Skeletal muscle tissue (tissue), 4 donors: ENCODE data around the gene IL23R. TPM values are rescaled to one million over a fixed set of nuclear protein-coding genes. Genes with fewer than 3 reads are reported as not detected.

Source experiments
- H3K27ac ChIP-seq: one replicate; pipeline ENCODE4 v1.7.0; 2013; ENCODE audit warnings: mild to moderate bottlenecking, low read depth, low read length, inconsistent platforms
- H3K27me3 ChIP-seq, 3 donors: one replicate each; pipeline ENCODE4 v1.7.0; 2013; ENCODE audit warnings: low read length in 3 of 3; ENCODE audit not compliant: control insufficient read depth in 3 of 3, insufficient read depth in 3 of 3
- H3K36me3 ChIP-seq, 3 donors: one replicate each; pipeline ENCODE4 v1.7.0; 2013; ENCODE audit warnings: low read length in 3 of 3; ENCODE audit not compliant: control insufficient read depth in 3 of 3, insufficient read depth in 3 of 3
- H3K4me1 ChIP-seq, 3 donors: one replicate each; pipeline ENCODE4 v1.7.0; 2013; ENCODE audit warnings: low read length in 3 of 3, mild to moderate bottlenecking in 3 of 3; ENCODE audit not compliant: control insufficient read depth in 3 of 3, insufficient read depth in 3 of 3
- H3K4me3 ChIP-seq, 3 donors: one replicate each; pipeline ENCODE4 v1.7.0; 2013; ENCODE audit warnings: low read length in 3 of 3
- H3K9ac ChIP-seq, 3 donors: one replicate each; pipeline ENCODE4 v1.7.0; 2013; ENCODE audit warnings: low read length in 3 of 3, mild to moderate bottlenecking in 3 of 3, moderate library complexity in 2 of 3, low read depth in 1 of 3
- H3K9me3 ChIP-seq, 3 donors: one replicate each; pipeline ENCODE4 v1.7.0; 2013; ENCODE audit warnings: low read length in 3 of 3; ENCODE audit not compliant: control insufficient read depth in 3 of 3
- total RNA-seq: library from RNA; depleted of rRNA; stranded (reverse); fragments of >200 nt; gene quantifications from one replicate; pipeline ENCODE4 v1.2.3, GENCODE V29; 2014
- donor health status: Osteomylitis.

Gene IL23R, protein sequence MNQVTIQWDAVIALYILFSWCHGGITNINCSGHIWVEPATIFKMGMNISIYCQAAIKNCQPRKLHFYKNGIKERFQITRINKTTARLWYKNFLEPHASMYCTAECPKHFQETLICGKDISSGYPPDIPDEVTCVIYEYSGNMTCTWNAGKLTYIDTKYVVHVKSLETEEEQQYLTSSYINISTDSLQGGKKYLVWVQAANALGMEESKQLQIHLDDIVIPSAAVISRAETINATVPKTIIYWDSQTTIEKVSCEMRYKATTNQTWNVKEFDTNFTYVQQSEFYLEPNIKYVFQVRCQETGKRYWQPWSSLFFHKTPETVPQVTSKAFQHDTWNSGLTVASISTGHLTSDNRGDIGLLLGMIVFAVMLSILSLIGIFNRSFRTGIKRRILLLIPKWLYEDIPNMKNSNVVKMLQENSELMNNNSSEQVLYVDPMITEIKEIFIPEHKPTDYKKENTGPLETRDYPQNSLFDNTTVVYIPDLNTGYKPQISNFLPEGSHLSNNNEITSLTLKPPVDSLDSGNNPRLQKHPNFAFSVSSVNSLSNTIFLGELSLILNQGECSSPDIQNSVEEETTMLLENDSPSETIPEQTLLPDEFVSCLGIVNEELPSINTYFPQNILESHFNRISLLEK
- not detected for total RNA-seq

DNA sequence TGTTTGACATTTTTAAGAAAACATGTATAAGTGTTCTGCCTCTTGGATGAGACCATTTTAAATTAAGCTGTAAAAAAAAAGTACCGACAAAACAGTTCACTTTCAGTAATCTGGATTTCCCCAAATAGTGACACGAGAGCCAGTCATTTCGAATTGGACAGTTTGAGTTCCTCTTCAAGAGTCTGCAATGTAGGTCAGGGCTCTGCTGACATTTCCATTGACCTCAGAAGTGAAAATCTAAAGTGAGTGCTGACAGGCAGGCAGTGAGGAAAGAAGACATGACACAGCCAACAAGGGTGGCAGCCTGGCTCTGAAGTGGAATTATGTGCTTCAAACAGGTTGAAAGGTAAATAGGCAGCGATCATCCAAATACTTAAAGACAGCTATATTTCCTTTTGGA lies at the start of gene IL23R:
Gene IL23R (plus strand): TSS at position 259 of the 400 bp plus-strand sequence. CDS start 1,667 bp downstream, outside the sequence.
- no peak within 1 kb of the TSS for H3K4me3 ChIP-seq
- no peak within 1 kb of the TSS for H3K9ac ChIP-seq
- no peak within 1 kb of the TSS for H3K27ac ChIP-seq
- no peaks in the 10 kb centered on the region for H3K9me3 ChIP-seq
- H3K4me1 ChIP-seq: no peaks in the 10 kb centered on the region
- no peaks in the 10 kb centered on the region for H3K36me3 ChIP-seq
- H3K27me3 ChIP-seq: no peaks in the 10 kb centered on the region

DNA sequence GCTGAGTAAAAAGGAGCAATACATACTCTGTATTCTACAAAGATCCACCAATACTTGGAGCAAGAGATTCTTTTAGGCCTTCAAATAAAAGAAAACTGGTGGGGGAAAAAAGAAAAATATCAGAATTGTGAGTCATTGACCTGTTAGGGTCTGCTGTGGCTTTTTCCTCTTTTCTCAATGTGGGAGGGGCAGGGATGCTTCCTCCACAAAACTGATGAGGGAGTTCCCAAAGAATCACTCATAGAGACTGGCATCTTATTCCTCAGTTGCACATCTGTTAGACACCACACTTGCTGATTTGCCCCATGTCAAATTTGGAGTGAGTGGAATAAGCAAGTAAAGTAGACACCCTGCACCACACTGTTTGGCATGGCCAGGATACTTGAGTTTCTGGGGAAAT lies 48.1 kb upstream of the IL23R start:
- Histone ChIP-seq H3K9me3 (peaks cover 0 to 2% (median 0%) of the 10 kb centered on the region in 3 donors), H3K9ac (no peak overlapping the region), H3K27me3 (no peaks in the 10 kb centered on the region), H3K4me1 (no peaks in the 10 kb centered on the region), H3K27ac (no peak overlapping the region), H3K36me3 (no peaks in the 10 kb centered on the region), H3K4me3 (no peak overlapping the region)

DNA sequence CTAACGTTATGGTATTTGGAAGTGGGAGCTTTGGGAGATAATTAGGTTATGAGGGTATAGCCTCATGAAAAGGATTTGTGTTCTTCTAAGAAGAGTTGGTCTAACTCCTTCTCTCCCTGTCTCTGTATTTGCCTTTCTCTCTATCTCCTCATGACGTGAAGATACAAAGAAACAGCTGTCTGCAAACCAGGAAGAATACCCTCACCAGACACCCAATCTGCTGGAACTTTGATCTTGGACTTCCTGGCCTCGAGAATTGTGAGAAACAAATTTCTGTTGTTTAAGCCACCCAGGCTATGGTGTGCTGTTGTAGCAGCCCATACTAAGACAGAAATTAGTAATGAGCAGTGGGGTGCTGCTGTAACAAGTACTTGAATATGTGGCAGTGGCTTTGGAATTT lies 47.6 kb upstream of the IL23R start:
- H3K9ac ChIP-seq: no peak overlapping the region
- H3K27me3 ChIP-seq: no peaks in the 10 kb centered on the region
- peaks cover 0 to 2% (median 0%) of the 10 kb centered on the region in 3 donors for H3K9me3 ChIP-seq
- H3K27ac ChIP-seq: no peak overlapping the region
- H3K36me3 ChIP-seq: no peaks in the 10 kb centered on the region
- no peaks in the 10 kb centered on the region for H3K4me1 ChIP-seq
- no peak overlapping the region for H3K4me3 ChIP-seq

DNA sequence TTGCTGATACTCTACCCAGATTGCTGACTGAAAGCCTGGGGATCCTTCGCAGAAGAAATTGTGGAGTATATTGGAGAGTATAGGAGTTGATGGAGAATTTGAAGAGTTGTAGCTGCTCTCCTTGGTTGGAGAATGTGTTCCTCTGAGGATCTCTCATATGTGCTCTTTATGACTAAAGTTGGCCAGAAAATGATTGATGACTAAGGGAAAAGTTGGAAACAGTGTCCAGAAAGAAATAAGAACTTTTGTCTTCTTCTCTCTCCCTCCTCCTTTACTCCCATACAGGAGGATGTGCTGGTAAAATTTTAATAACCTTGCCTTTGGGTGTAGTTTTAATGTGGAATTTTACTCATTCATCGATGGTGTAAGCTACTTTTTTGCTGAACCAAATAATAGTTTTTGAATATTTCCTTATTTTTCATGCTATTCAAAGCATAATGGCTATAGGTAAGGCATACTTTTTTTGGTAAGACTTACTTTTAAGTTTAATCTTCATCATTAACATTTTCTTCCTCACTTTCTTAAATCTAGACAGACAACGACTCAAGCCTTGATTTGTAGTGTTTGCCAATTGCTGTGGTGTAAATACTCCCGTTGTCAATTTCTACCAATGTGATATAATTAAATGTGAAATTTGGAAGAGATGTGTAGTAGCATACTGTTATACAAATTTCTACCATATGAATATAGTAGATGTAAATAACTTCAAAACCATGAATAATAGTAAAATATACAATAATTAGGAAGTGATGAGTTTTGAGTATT lies 45.2 kb upstream of the IL23R start:
- Histone ChIP-seq H3K4me1 (no peaks in the 10 kb centered on the region), H3K27ac (no peak overlapping the region), H3K4me3 (no peak overlapping the region), H3K36me3 (no peaks in the 10 kb centered on the region), H3K27me3 (no peaks in the 10 kb centered on the region), H3K9me3 (peaks cover 0 to 2% (median 0%) of the 10 kb centered on the region in 3 donors), H3K9ac (no peak overlapping the region)

DNA sequence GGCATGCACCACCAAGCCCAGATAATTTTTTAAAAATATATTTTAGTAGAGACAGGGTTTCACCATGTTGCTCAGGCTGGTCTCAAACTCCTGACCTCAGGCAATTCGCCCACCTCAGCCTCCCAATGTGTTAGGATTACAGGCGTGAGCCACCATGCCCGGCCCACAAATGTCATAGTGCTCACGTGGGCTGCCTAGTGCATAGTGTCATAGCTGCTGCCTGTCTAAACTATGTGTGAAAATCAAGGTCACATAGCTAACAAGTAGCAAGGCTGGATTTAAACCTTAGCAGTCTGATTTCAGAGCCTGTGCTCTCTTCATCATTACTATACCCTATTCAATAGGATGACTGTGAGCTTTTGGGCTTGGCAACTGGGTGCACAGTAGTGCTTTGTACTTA lies 41.8 kb upstream of the IL23R start:
- Histone ChIP-seq H3K27ac (no peak overlapping the region), H3K4me1 (no peaks in the 10 kb centered on the region), H3K9me3 (peaks cover 0 to 2% (median 0%) of the 10 kb centered on the region in 3 donors), H3K4me3 (no peak overlapping the region), H3K27me3 (no peaks in the 10 kb centered on the region), H3K9ac (no peak overlapping the region), H3K36me3 (no peaks in the 10 kb centered on the region)

DNA sequence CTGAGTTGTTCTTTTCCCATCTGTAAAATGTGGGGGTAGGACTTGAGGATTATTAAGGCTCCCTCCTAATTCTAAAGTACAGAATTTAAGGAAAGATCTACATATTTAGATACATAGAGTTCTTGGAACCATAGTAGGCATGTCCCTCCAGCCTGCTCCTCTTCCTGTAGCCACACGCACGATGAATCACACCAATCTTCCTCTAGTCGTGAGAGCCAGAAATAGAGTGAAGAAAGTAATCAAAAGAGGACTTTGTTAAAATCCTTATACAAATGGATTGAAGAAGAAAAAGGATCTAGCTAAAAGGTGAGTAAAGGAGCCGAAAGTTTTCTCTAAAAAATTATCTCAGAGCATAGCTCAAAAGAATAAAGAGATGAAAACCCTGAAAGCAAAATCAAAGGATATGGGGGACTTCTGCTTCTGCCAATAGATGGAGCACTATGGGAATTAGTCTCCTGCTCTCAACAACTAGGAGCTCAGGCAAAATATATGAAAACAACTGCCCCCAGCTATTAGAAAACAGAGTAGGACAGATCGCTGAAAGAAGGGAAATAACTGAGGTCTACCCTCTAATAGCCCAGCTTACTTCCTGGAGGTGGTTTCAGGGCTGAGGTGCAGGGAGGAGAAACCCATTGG lies 40.0 kb upstream of the IL23R start:
- Histone ChIP-seq H3K36me3 (no peaks in the 10 kb centered on the region), H3K27ac (no peak overlapping the region), H3K4me3 (no peak overlapping the region), H3K9ac (no peak overlapping the region), H3K4me1 (no peaks in the 10 kb centered on the region), H3K27me3 (no peaks in the 10 kb centered on the region), H3K9me3 (no peaks in the 10 kb centered on the region)

DNA sequence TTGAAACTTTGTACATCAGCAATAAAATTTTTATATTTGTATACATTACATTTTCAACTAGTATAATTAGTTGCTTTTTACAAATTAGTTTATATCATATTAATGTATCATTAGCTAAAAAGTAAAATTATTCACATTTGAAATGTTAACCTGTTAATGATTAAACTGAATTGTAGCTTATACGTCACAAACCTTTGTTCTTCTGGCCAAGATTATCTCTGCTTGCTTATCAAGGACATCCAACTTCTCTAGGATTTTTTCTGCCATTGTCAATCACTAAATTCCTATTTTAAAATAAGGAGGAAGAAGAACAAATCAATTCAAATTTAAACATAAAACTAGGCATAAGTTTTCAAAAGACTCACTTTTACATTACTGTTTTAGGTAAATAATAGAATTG lies 39.3 kb upstream of the IL23R start:
- no peaks in the 10 kb centered on the region for H3K36me3 ChIP-seq
- H3K9me3 ChIP-seq: no peaks in the 10 kb centered on the region
- H3K4me3 ChIP-seq: no peak overlapping the region
- no peak overlapping the region for H3K27ac ChIP-seq
- no peak overlapping the region for H3K9ac ChIP-seq
- H3K4me1 ChIP-seq: no peaks in the 10 kb centered on the region
- H3K27me3 ChIP-seq: no peaks in the 10 kb centered on the region

DNA sequence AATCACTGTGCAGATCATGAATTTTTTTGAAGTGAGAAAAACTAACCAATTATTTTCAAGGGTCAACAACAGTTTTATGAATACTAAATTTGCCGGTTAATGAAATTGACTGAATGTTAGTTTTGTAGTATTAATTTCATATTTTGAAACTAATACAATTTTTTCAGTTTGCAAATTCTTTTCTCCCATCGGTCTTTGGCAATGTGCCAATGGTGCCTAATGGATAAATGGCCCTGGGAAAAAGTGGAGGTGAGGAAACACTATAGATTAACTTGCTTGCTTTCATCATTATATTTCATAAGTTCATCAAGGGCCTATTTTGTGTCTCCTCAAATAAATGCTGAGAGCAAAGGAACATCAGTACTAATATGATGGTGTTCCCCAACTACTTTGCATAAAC lies 35.6 kb upstream of the IL23R start:
- Histone ChIP-seq H3K9me3 (no peaks in the 10 kb centered on the region), H3K27me3 (peaks cover 0 to 3% (median 0%) of the 10 kb centered on the region in 3 donors), H3K9ac (no peak overlapping the region), H3K4me3 (no peak overlapping the region), H3K4me1 (no peaks in the 10 kb centered on the region), H3K27ac (no peak overlapping the region), H3K36me3 (no peaks in the 10 kb centered on the region)

DNA sequence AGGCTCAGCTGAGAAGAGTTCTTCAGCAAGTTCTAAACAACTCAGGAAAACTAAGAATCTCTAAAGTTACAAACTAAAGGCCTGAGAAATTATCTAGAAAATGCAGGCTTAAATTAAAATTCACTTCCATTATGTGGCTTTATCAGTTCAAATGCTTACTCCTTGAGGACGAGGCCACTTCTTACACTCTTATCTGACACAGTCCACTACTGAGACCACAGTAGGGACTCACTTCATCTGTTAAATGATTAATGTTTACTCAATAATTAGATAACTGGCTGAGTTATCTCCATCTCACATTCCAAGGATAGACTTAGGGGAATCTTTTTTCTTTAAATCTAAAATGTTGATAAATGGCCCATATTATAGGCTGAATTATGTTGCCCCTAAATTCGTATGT lies 33.1 kb upstream of the IL23R start:
- no peaks in the 10 kb centered on the region for H3K9me3 ChIP-seq
- peaks cover 0 to 3% (median 0%) of the 10 kb centered on the region in 3 donors for H3K27me3 ChIP-seq
- no peaks in the 10 kb centered on the region for H3K4me1 ChIP-seq
- H3K36me3 ChIP-seq: no peaks in the 10 kb centered on the region
- no peak overlapping the region for H3K9ac ChIP-seq
- no peak overlapping the region for H3K4me3 ChIP-seq
- H3K27ac ChIP-seq: no peak overlapping the region
